Frontal cortex (tissue), 4 donors: ENCODE measurements around the gene RRAS. TPM values are rescaled to one million over a fixed set of nuclear protein-coding genes. Genes with fewer than 3 reads are reported as not detected.

Experiments used
- DNase-seq, 2 donors: peaks; one replicate each; pipeline ENCODE4 v3.0.0; 2012; ENCODE audit warnings: low spot score in 2 of 2
- FAIRE-seq: peaks from 2 replicates; lab custom pipeline; 2012; peaks lifted over from hg19 to GRCh38; lab: Jason Lieb, UNC
- small RNA-seq: library from RNA; depleted of rRNA; stranded (forward); fragments of <200 nt; gene quantifications from one replicate; pipeline ENCODE3, GENCODE V24; 2014
- total RNA-seq: library from RNA; depleted of rRNA; stranded (reverse); fragments of >200 nt; gene quantifications from one replicate; pipeline ENCODE4 v1.2.3, GENCODE V29; 2014
- donor health status: control.
- donor health status: control.
- donor health status: control.

The RRAS gene
- total RNA-seq, 1 donor from 2014 or later: 0.82 TPM

DNA sequence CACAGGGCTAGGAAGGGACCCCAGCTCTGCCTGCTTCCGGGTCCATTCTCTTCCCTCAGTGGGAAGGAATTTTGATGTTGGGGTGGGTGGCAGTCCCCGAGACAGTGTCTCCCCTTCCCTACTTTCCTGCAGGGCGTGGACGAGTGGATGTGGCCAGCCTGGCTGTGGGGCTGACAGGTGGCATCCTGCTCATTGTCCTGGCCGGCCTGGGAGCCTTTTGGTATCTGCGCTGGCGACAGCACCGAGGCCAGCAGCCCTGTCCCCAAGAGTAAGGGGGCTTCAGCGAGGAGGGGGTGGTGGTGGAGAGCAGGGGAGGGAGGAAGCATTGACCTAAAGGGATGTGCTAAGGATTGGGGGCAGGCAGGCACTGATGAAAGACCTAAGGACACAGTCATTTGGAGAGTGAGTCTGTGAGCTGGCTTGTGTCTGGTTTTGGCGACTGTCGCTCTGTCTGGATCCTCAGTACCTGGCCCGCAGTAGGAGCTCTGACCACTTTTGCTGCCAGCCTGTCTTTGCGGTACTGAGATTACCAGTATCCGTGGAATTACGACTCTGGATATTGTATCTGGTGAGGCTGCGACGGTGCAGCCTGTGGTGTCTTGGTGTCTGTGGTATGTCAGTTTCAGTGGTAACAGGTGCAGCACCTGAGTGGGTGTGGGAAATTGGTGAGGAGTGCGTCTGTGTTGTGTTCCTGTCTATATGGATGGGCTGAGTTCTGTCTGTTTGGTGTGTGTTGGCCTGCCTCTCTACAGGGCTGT is 51.4 kb downstream of the RRAS start:
- DNase-seq: no peak
- no peak for FAIRE-seq

DNA sequence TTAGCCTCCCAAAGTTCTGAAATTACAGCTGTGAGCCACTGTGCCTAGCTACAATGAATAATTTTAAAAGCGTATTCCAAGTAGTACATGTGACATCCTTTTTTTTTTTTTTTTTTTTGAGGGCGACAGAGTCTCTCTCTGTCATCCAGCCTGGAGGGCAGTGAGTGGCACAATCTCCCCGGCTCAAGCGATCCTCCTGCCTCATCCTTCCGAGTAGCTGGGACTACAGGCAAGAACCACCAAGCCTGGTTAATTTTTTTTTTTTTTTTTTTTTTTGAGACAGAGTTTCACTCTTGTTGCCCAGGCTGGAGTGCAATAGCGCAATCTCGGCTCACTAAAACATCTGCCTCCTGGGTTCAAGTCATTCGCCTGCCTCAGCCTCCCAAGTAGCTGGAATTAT is 52.7 kb downstream of the RRAS start:
- FAIRE-seq: no peak
- DNase-seq: no peak

Small RNA genes within 50 kb of the gene (small RNA-seq; reads per million reads assigned to genes)
- gene MIR5088: not detected

Other genes starting within 250 kb of the RRAS start
- gene PTH2, start 216.7 kb downstream of the RRAS start, total RNA-seq: not detected
- not detected for gene GFY, start 214.8 kb downstream of the RRAS start, total RNA-seq
- 13.9 TPM for gene SLC17A7, start 198.6 kb downstream of the RRAS start, total RNA-seq
- 60.7 TPM for gene PIH1D1, start 188.3 kb downstream of the RRAS start, total RNA-seq
- 11.8 TPM for gene ALDH16A1, start 186.9 kb downstream of the RRAS start, total RNA-seq
- gene FLT3LG, start 165.9 kb downstream of the RRAS start, total RNA-seq: 0.41 TPM
- 2,981 TPM for gene RPL13A, start 152.5 kb downstream of the RRAS start, total RNA-seq
- 4,137 TPM for gene RPS11, start 143.7 kb downstream of the RRAS start, total RNA-seq
- 13.0 TPM for gene FCGRT, start 127.5 kb downstream of the RRAS start, total RNA-seq
- gene RCN3, start 112.1 kb downstream of the RRAS start, total RNA-seq: 2.4 TPM
- 33.4 TPM for gene NOSIP, start 59.6 kb downstream of the RRAS start, total RNA-seq
- 0.41 TPM for gene PRRG2, start 58.8 kb downstream of the RRAS start, total RNA-seq
- gene PRR12, start 49.0 kb downstream of the RRAS start, total RNA-seq: 5.7 TPM
- 9.4 TPM for gene SCAF1, start 2.1 kb upstream of the RRAS start, total RNA-seq
- gene IRF3, start 25.7 kb upstream of the RRAS start, total RNA-seq: 10.2 TPM
- gene BCL2L12, start 25.8 kb upstream of the RRAS start, total RNA-seq: 1.2 TPM
- 248 TPM for gene PRMT1, start 37.1 kb upstream of the RRAS start, total RNA-seq
- gene ADM5, start 49.5 kb upstream of the RRAS start, total RNA-seq: 0.82 TPM
- gene CPT1C, start 51.0 kb upstream of the RRAS start, total RNA-seq: 39.9 TPM
- gene TSKS, start 123.2 kb upstream of the RRAS start, total RNA-seq: not detected
- 50.5 TPM for gene AP2A1, start 126.9 kb upstream of the RRAS start, total RNA-seq
- gene FUZ, start 173.1 kb upstream of the RRAS start, total RNA-seq: 17.5 TPM
- 14.3 TPM for gene MED25, start 178.1 kb upstream of the RRAS start, total RNA-seq
- 109 TPM for gene PTOV1, start 211.0 kb upstream of the RRAS start, total RNA-seq
- 23.2 TPM for gene PNKP, start 227.4 kb upstream of the RRAS start, total RNA-seq
- gene AKT1S1, start 237.2 kb upstream of the RRAS start, total RNA-seq: 4.1 TPM
- gene TBC1D17, start 237.6 kb upstream of the RRAS start, total RNA-seq: 5.7 TPM